Activated naive CD8-positive, alpha-beta T cell treated with anti-CD3 and anti-CD28 coated beads, Interleukin-2, amount 10 ng/mL, durations not matched to agents 7 days and 5 days (primary cell): Measurements from ENCODE around the gene EHF. TPM values are rescaled to one million over a fixed set of nuclear protein-coding genes. Genes with fewer than 3 reads are reported as not detected.
"Not testable (repeated sequence)": the region's sequence is repeated elsewhere in the genome, so short reads cannot be mapped to it uniquely, and the experiment has no call there.

ENCODE experiments used
- ATAC-seq: fragments of 150-1000 bp; cut with Tn5 transposase; one replicate; pipeline ENCODE4 v1.10.0; 2021; ENCODE audit warnings: low read depth, moderate library complexity
- POLR2A ChIA-PET: fragments of 350-600 bp; sonication (Branson Sonifier 250); formaldehyde crosslinking; loops from one replicate; lab custom pipeline; 2021; ENCODE audit warnings: antibody characterized with exemption; lab: Charles Lee
- DNase-seq: peaks from one replicate; pipeline ENCODE4 v3.0.0; 2021
- H3K27ac Mint-ChIP-seq: one replicate; pipeline ENCODE4 v1.8.0; 2022; ENCODE audit warnings: mild to moderate bottlenecking, mixed read lengths
- H3K27me3 Mint-ChIP-seq: one replicate; pipeline ENCODE4 v1.8.0; 2022; ENCODE audit warnings: mild to moderate bottlenecking, moderate library complexity, mixed read lengths
- H3K36me3 Mint-ChIP-seq: one replicate; pipeline ENCODE4 v1.8.0; 2021; ENCODE audit warnings: mild to moderate bottlenecking, mixed read lengths
- H3K4me1 Mint-ChIP-seq: one replicate; pipeline ENCODE4 v1.8.0; 2021; ENCODE audit warnings: mixed read lengths
- H3K4me3 Mint-ChIP-seq: one replicate; pipeline ENCODE4 v1.8.0; 2022; ENCODE audit warnings: mild to moderate bottlenecking, moderate library complexity, mixed read lengths
- H3K9me3 Mint-ChIP-seq: one replicate; pipeline ENCODE4 v1.8.0; 2021; ENCODE audit warnings: mixed read lengths
- total RNA-seq, 2 experiments: library from RNA; stranded (reverse); gene quantifications; one replicate each; pipeline ENCODE4 v1.2.3, GENCODE V29; 2021

Gene EHF
- not detected for total RNA-seq

- Mint-ChIP-seq H3K9me3 (peaks cover 3% of the 10 kb centered on the region), H3K27ac (no peak within 1 kb of the TSS), H3K4me3 (no peak within 1 kb of the TSS), H3K4me1 (no peaks in the 10 kb centered on the region), H3K36me3 (no peaks in the 10 kb centered on the region), H3K27me3 (peaks cover 22% of the 10 kb centered on the region)
- POLR2A ChIA-PET: no interaction called here
- no peak for ATAC-seq
- no peak for DNase-seq
Measured at GRCh38 chr11:34620820-34621792, at the start of gene EHF. EHF (plus strand) TSS chr11:34621093; CDS start chr11:34642631, 21,538 bp downstream.

GRCh38 chr11:34573537-34573936, 47.4 kb upstream of the EHF start:
- Mint-ChIP-seq H3K36me3 (no peaks in the 10 kb centered on the region), H3K9me3 (no peaks in the 10 kb centered on the region), H3K4me3 (no peak overlapping the region), H3K27me3 (peaks cover 40% of the 10 kb centered on the region), H3K4me1 (no peaks in the 10 kb centered on the region), H3K27ac (no peak overlapping the region)
- POLR2A ChIA-PET: no interaction called here
- no peak for DNase-seq
- no peak for ATAC-seq

- Mint-ChIP-seq H3K9me3 (no peaks in the 10 kb centered on the region), H3K27me3 (peaks cover 51% of the 10 kb centered on the region), H3K4me3 (no peak overlapping the region), H3K4me1 (no peaks in the 10 kb centered on the region), H3K36me3 (no peaks in the 10 kb centered on the region), H3K27ac (no peak overlapping the region)
- DNase-seq (no peak), ATAC-seq (no peak)
- POLR2A ChIA-PET: no interaction called here
Measured at GRCh38 chr11:34575261-34575660, 45.6 kb upstream of the EHF start.

- Mint-ChIP-seq H3K4me1 (no peaks in the 10 kb centered on the region), H3K27me3 (peaks cover 53% of the 10 kb centered on the region), H3K9me3 (no peaks in the 10 kb centered on the region), H3K4me3 (no peak overlapping the region), H3K36me3 (no peaks in the 10 kb centered on the region), H3K27ac (no peak overlapping the region)
- DNase-seq (no peak), ATAC-seq (no peak)
- POLR2A ChIA-PET: no interaction called here
Measured at GRCh38 chr11:34575671-34576070, 45.2 kb upstream of the EHF start.

- POLR2A ChIA-PET: no interaction called here
- no peak for ATAC-seq
- Mint-ChIP-seq H3K4me3 (no peak overlapping the region), H3K27me3 (peaks cover 52% of the 10 kb centered on the region), H3K27ac (no peak overlapping the region), H3K4me1 (no peaks in the 10 kb centered on the region), H3K36me3 (no peaks in the 10 kb centered on the region), H3K9me3 (no peaks in the 10 kb centered on the region)
- DNase-seq: no peak
Measured at GRCh38 chr11:34576331-34576730, 44.6 kb upstream of the EHF start.

- no peak overlapping the region for H3K4me3 Mint-ChIP-seq
- H3K27ac Mint-ChIP-seq: no peak overlapping the region
- no peaks in the 10 kb centered on the region for H3K36me3 Mint-ChIP-seq
- peaks cover 2% of the 10 kb centered on the region for H3K4me1 Mint-ChIP-seq
- POLR2A ChIA-PET: no interaction called here
- H3K9me3 Mint-ChIP-seq: no peaks in the 10 kb centered on the region
- ATAC-seq (no peak), DNase-seq (no peak)
- H3K27me3 Mint-ChIP-seq: peaks cover 22% of the 10 kb centered on the region
Measured at GRCh38 chr11:34583818-34584217, 37.1 kb upstream of the EHF start.

- POLR2A ChIA-PET: no interaction called here
- Mint-ChIP-seq H3K36me3 (no peaks in the 10 kb centered on the region), H3K9me3 (no peaks in the 10 kb centered on the region), H3K27ac (no peak overlapping the region), H3K27me3 (peaks cover 19% of the 10 kb centered on the region), H3K4me1 (peaks cover 2% of the 10 kb centered on the region), H3K4me3 (no peak overlapping the region)
- DNase-seq (no peak), ATAC-seq (no peak)
Measured at GRCh38 chr11:34585304-34585734, 35.6 kb upstream of the EHF start.

GRCh38 chr11:34585735-34586487, 35.0 kb upstream of the EHF start:
- Mint-ChIP-seq H3K27ac (no peak overlapping the region), H3K4me3 (no peak overlapping the region), H3K4me1 (peaks cover 2% of the 10 kb centered on the region), H3K36me3 (no peaks in the 10 kb centered on the region), H3K9me3 (no peaks in the 10 kb centered on the region), H3K27me3 (peaks cover 16% of the 10 kb centered on the region)
- ATAC-seq (no peak), DNase-seq (no peak)
- POLR2A ChIA-PET: no interaction called here

GRCh38 chr11:34586488-34587281, 34.2 kb upstream of the EHF start:
- no peak overlapping the region for H3K27ac Mint-ChIP-seq
- DNase-seq: no peak
- no peak for ATAC-seq
- H3K9me3 Mint-ChIP-seq: no peaks in the 10 kb centered on the region
- H3K4me1 Mint-ChIP-seq: peaks cover 2% of the 10 kb centered on the region
- peaks cover 22% of the 10 kb centered on the region for H3K27me3 Mint-ChIP-seq
- H3K36me3 Mint-ChIP-seq: no peaks in the 10 kb centered on the region
- POLR2A ChIA-PET: no interaction called here
- H3K4me3 Mint-ChIP-seq: no peak overlapping the region

GRCh38 chr11:34587282-34587677, 33.6 kb upstream of the EHF start:
- Mint-ChIP-seq H3K9me3 (no peaks in the 10 kb centered on the region), H3K36me3 (no peaks in the 10 kb centered on the region), H3K27ac (no peak overlapping the region), H3K4me1 (peaks cover 2% of the 10 kb centered on the region), H3K27me3 (peaks cover 21% of the 10 kb centered on the region), H3K4me3 (no peak overlapping the region)
- POLR2A ChIA-PET: no interaction called here
- DNase-seq: no peak
- no peak for ATAC-seq

GRCh38 chr11:34588023-34588422, 32.9 kb upstream of the EHF start:
- POLR2A ChIA-PET: no interaction called here
- Mint-ChIP-seq H3K36me3 (peaks cover under 1% of the 10 kb centered on the region), H3K9me3 (peaks cover 1% of the 10 kb centered on the region), H3K27ac (no peak overlapping the region), H3K4me3 (no peak overlapping the region), H3K27me3 (peaks cover 28% of the 10 kb centered on the region), H3K4me1 (peaks cover 2% of the 10 kb centered on the region)
- ATAC-seq (no peak), DNase-seq (no peak)

- ATAC-seq (no peak), DNase-seq (no peak)
- Mint-ChIP-seq H3K27ac (no peak overlapping the region), H3K4me1 (peaks cover 2% of the 10 kb centered on the region), H3K9me3 (peaks cover 4% of the 10 kb centered on the region), H3K36me3 (peaks cover 2% of the 10 kb centered on the region), H3K4me3 (no peak overlapping the region), H3K27me3 (peaks cover 34% of the 10 kb centered on the region)
- POLR2A ChIA-PET: no interaction called here
Measured at GRCh38 chr11:34588701-34589100, 32.2 kb upstream of the EHF start.

GRCh38 chr11:34589177-34589576, 31.7 kb upstream of the EHF start:
- H3K27ac Mint-ChIP-seq, POLR2A ChIA-PET, H3K4me1 Mint-ChIP-seq, DNase-seq, ATAC-seq, H3K36me3 Mint-ChIP-seq, H3K4me3 Mint-ChIP-seq, H3K9me3 Mint-ChIP-seq: not testable (repeated sequence)
- H3K27me3 Mint-ChIP-seq: peaks cover 38% of the 10 kb centered on the region
